OCI-LY3 (cell line): Measurements from ENCODE around the gene SLC30A4.

Experiments used
- EZH2phosphoT487 ChIP-seq: fragments of 200-600 bp; shearing (Covaris generic); IDR thresholded peaks from 2 replicates; pipeline ENCODE4 v1.6.1; 2018; ENCODE audit warnings: antibody characterized with exemption, mixed run types, low read depth
- TF ChIP-seq, protein P1 (sequence below): fragments of 200-600, 300-600 bp; sonication (generic); IDR thresholded peaks from 2 replicates; pipeline ENCODE4 v1.5.1; 2014; ENCODE audit warnings: antibody characterized with exemption, low read length, low read depth

GRCh38 chr15:45449916-45450867, 72.4 kb downstream of the SLC30A4 start:
- TF ChIP-seq, protein P1, sequence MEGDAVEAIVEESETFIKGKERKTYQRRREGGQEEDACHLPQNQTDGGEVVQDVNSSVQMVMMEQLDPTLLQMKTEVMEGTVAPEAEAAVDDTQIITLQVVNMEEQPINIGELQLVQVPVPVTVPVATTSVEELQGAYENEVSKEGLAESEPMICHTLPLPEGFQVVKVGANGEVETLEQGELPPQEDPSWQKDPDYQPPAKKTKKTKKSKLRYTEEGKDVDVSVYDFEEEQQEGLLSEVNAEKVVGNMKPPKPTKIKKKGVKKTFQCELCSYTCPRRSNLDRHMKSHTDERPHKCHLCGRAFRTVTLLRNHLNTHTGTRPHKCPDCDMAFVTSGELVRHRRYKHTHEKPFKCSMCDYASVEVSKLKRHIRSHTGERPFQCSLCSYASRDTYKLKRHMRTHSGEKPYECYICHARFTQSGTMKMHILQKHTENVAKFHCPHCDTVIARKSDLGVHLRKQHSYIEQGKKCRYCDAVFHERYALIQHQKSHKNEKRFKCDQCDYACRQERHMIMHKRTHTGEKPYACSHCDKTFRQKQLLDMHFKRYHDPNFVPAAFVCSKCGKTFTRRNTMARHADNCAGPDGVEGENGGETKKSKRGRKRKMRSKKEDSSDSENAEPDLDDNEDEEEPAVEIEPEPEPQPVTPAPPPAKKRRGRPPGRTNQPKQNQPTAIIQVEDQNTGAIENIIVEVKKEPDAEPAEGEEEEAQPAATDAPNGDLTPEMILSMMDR, result no peak
- TF ChIP-seq EZH2phosphoT487, result no peak
